Kidney (tissue), 14 donors: ENCODE measurements around the gene HPSE. TPM values are rescaled to one million over a fixed set of nuclear protein-coding genes. Genes with fewer than 3 reads are reported as not detected.
"Not testable (repeated sequence)": the region's sequence is repeated elsewhere in the genome, so short reads cannot be mapped to it uniquely, and the experiment has no call there.

Experiments used
- DNase-seq, 5 donors: peaks; one replicate each; pipeline ENCODE4 v3.0.0-alpha.2; 2013 to 2020
- FAIRE-seq: peaks from 2 replicates; lab custom pipeline; 2012; peaks lifted over from hg19 to GRCh38; lab: Jason Lieb, UNC
- H3K27ac ChIP-seq, 2 donors: one replicate each; pipeline ENCODE4 v1.7.0; 2013; ENCODE audit warnings: low read depth in 2 of 2, low read length in 2 of 2, inconsistent platforms in 1 of 2
- H3K27me3 ChIP-seq: one replicate; pipeline ENCODE4 v1.7.1; 2013; ENCODE audit warnings: low read length, inconsistent platforms; ENCODE audit not compliant: control insufficient read depth, insufficient read depth
- H3K36me3 ChIP-seq, 3 donors: one replicate each; pipeline versions ENCODE4 v1.7.0 to v1.7.1; 2013; ENCODE audit warnings: low read length in 3 of 3, control low read depth in 1 of 3, inconsistent platforms in 1 of 3; ENCODE audit not compliant: insufficient read depth in 3 of 3, control insufficient read depth in 2 of 3
- H3K4me1 ChIP-seq, 3 donors: one replicate each; pipeline versions ENCODE4 v1.7.0 to v1.7.1; 2013; ENCODE audit warnings: low read length in 3 of 3, inconsistent platforms in 1 of 3, low read depth in 1 of 3; ENCODE audit not compliant: control insufficient read depth in 2 of 3, insufficient read depth in 2 of 3
- H3K4me3 ChIP-seq, 3 donors: one replicate each; pipeline versions ENCODE4 v1.7.0 to v1.8.1; 2013; ENCODE audit warnings: low read length in 3 of 3, control low read depth in 1 of 3, inconsistent platforms in 1 of 3
- H3K9ac ChIP-seq, 3 donors: one replicate each; pipeline versions ENCODE4 v1.7.0 to v1.7.1; 2013; ENCODE audit warnings: low read length in 3 of 3, control low read depth in 1 of 3, inconsistent platforms in 1 of 3
- H3K9me3 ChIP-seq, 3 donors: one replicate each; pipeline versions ENCODE4 v1.7.0 to v1.7.1; 2013; ENCODE audit warnings: low read length in 3 of 3, control low read depth in 1 of 3, inconsistent platforms in 1 of 3; ENCODE audit not compliant: control insufficient read depth in 2 of 3, insufficient read depth in 1 of 3
- intact Hi-C: fragments of 100-400 bp; cut with DNase I; formaldehyde crosslinking; loops from one replicate; pipeline ENCODE4 v1.11.1; 2022
- polyA plus RNA-seq: library from polyadenylated mRNA; stranded (reverse); fragments of 350-450 nt; fragmentation: Illumina TruSeq; extraction: RNeasy Lipid Tissue Mini Kit (QIAGEN cat#74804); gene quantifications from one replicate; pipeline ENCODE4 v1.2.3, GENCODE V29; 2014; ENCODE audit warnings: low read depth, low replicate concordance; ENCODE audit not compliant: insufficient read depth
- total RNA-seq: library from RNA; stranded (reverse); fragmentation: NEBNext Ultra II Directional; extraction: Animal tissue kit (Norgen Biotek cat#: 25700); gene quantifications from one replicate; pipeline ENCODE4 v1.2.1, GENCODE V29; 2021
- TF ChIP-seq, protein P1 (sequence below): IDR thresholded peaks from 3 replicates; pipeline ENCODE4 v1.5.1; 2012; ENCODE audit warnings: mild to moderate bottlenecking, moderate library complexity, borderline replicate concordance; ENCODE audit not compliant: insufficient read depth; ENCODE audit errors: extremely low read depth
- donor health status: control.
- donor health status: control.
- donor health status: control.
- donor health status: control.
- donor health status: control.
- donor health status: DM: yes; HTN: yes; CAD: no.
- donor health status: Normal renal cell carcinoma (clear cell type).

Gene HPSE
- total and polyA plus RNA-seq, 2 donors from 2014 or later: 1.9 to 6.8 TPM

DNA sequence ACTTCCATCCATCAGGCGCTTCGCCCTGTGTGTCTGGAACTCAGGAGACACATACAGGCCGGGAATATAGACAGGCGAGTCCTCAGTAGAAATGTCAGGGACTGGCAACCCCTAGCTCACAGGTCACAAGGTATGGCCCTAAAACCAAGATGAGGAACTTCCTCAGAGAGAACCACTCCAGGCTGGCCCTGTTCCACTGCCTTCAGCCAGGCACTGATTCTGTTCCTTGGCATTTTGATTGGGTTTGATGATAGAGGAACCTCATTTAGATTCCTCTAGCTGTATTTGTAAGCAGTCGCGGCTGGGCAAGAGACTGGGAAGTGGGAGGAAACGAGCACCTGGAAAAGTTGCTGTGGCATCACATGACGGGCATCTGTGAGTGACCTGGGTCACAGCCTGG, 8.1 kb downstream of the HPSE start:
- no peak overlapping the region for H3K9ac ChIP-seq
- H3K27ac ChIP-seq: no peak overlapping the region
- H3K4me3 ChIP-seq: no peak overlapping the region
- H3K4me1 ChIP-seq: no peaks in the 10 kb centered on the region
- FAIRE-seq (no peak), DNase-seq (no peak)
- no peaks in the 10 kb centered on the region for H3K9me3 ChIP-seq
- no peaks in the 10 kb centered on the region for H3K27me3 ChIP-seq
- no peaks in the 10 kb centered on the region for H3K36me3 ChIP-seq
- intact Hi-C loops: no loop called here
- TF ChIP-seq, protein P1, sequence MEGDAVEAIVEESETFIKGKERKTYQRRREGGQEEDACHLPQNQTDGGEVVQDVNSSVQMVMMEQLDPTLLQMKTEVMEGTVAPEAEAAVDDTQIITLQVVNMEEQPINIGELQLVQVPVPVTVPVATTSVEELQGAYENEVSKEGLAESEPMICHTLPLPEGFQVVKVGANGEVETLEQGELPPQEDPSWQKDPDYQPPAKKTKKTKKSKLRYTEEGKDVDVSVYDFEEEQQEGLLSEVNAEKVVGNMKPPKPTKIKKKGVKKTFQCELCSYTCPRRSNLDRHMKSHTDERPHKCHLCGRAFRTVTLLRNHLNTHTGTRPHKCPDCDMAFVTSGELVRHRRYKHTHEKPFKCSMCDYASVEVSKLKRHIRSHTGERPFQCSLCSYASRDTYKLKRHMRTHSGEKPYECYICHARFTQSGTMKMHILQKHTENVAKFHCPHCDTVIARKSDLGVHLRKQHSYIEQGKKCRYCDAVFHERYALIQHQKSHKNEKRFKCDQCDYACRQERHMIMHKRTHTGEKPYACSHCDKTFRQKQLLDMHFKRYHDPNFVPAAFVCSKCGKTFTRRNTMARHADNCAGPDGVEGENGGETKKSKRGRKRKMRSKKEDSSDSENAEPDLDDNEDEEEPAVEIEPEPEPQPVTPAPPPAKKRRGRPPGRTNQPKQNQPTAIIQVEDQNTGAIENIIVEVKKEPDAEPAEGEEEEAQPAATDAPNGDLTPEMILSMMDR: no peak

DNA sequence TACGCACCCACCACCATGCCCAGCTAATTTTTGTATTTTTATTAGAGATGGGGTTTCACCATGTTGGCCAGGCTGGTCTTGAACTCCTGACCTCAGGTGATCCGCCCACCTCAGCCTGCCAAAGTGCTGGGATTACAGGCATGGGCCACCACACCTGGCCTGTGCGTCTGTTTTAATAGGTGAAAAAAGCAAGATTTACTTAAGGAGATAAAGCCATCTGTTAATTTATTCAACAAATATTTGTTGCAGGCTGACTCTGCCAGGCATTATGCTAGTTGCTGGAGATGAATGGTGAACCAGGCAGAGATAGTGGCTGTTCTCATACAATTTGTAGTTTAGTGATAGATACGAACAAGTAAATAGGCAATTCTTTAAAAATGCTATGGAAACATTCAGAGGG, 9.3 kb downstream of the HPSE start:
- FAIRE-seq, H3K9ac ChIP-seq, intact Hi-C loops, H3K36me3 ChIP-seq, H3K27me3 ChIP-seq, H3K9me3 ChIP-seq, H3K4me1 ChIP-seq, H3K4me3 ChIP-seq, H3K27ac ChIP-seq, DNase-seq: not testable (repeated sequence)

DNA sequence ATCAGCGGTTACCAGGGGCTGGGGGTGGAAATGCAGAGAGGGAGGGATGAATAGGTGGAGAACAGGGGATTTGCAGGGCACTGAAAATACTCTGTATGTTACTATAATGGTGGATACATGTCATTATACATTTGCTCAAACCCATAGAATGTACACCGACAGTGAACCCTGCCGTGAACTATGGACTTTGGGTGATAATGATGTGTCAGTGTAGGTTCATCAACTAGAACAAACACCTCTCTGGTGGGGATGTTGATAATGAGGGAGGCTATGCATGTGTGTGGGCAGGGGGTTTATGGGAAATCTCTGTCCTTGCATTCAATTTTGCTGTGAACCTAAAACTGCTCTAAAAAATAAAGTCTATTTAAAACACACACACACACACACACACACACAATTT, 11.5 kb downstream of the HPSE start:
- FAIRE-seq (no peak), DNase-seq (no peak)
- H3K36me3 ChIP-seq: no peaks in the 10 kb centered on the region
- H3K4me1 ChIP-seq: no peaks in the 10 kb centered on the region
- no peak overlapping the region for H3K27ac ChIP-seq
- no peaks in the 10 kb centered on the region for H3K27me3 ChIP-seq
- TF ChIP-seq, protein P1: no peak
- no peak overlapping the region for H3K9ac ChIP-seq
- intact Hi-C loops: no loop called here
- no peaks in the 10 kb centered on the region for H3K9me3 ChIP-seq
- no peak overlapping the region for H3K4me3 ChIP-seq

DNA sequence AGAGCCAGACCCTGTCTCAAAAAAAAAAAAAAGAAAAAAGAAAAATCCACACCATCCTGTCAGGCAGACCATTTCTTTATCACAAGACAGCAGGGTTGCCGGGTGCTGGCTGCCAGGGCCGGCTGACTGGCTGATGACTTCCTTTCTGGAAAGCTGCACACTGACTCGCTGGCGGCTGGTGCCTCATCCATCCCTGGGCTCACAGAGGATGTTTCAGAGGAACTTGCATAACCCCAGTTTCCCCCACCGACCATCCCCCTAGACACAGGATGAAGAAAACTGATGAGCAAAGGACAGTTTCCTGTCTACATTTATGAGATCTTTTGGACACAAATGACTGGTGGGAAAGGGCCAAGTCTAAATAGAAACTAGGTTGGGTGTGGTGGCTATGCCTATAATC, 14.1 kb downstream of the HPSE start:
- no peak for FAIRE-seq

More for the DNA sequence above, 14.1 kb downstream of the HPSE start:
- H3K36me3 ChIP-seq: no peaks in the 10 kb centered on the region
- intact Hi-C loops: no loop called here
- H3K27me3 ChIP-seq: no peaks in the 10 kb centered on the region
- peak in 2 of 5 donors; percentile 41 to 76 for DNase-seq
- no peaks in the 10 kb centered on the region for H3K9me3 ChIP-seq
- H3K9ac ChIP-seq: no peak overlapping the region
- TF ChIP-seq, protein P1: no peak
- no peaks in the 10 kb centered on the region for H3K4me1 ChIP-seq
- no peak overlapping the region for H3K4me3 ChIP-seq
- H3K27ac ChIP-seq: no peak overlapping the region
